ENCODE data around the gene IL17REL.
A peak's percentile ranks its signal among the peaks of the same experiment; 100 is the strongest.

IL17REL gene

DNA sequence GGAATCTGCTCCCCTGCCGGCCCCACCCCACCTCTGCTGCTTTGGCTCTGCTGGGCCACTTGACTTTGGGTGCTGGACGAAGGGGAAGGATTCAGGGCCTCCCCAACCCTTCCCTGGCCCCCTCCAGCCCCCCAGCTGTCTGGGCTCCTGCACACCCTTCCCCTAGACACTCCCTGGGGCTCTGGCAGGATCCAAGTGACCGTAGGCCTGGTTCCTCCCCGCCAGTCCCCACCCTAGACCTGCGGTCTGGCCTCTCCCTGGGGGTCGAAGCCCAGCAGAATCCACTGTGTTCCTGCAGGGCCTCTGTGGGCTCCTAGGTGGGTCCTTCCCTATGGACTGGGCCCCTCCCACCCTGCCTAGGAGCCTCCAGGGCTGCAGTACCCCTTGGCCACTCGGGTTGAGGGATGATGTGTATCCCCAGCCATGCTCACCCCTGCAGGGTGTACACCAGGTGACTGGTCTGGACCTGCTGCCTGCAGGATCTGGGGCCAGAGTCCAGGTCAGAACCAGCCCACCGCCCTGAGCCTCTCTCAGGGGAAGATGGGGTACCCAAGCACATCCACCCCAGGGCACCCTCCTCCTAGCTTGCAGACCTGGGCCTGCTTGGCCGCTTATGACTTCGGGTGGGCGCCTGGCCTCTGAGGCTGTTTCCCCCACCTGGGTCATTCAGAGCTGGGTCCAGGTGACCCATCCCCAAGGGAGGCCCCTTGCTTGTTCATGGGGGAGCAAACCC is 46.4 kb downstream of the IL17REL start:
- DNase-seq, result peak; percentile 20

DNA sequence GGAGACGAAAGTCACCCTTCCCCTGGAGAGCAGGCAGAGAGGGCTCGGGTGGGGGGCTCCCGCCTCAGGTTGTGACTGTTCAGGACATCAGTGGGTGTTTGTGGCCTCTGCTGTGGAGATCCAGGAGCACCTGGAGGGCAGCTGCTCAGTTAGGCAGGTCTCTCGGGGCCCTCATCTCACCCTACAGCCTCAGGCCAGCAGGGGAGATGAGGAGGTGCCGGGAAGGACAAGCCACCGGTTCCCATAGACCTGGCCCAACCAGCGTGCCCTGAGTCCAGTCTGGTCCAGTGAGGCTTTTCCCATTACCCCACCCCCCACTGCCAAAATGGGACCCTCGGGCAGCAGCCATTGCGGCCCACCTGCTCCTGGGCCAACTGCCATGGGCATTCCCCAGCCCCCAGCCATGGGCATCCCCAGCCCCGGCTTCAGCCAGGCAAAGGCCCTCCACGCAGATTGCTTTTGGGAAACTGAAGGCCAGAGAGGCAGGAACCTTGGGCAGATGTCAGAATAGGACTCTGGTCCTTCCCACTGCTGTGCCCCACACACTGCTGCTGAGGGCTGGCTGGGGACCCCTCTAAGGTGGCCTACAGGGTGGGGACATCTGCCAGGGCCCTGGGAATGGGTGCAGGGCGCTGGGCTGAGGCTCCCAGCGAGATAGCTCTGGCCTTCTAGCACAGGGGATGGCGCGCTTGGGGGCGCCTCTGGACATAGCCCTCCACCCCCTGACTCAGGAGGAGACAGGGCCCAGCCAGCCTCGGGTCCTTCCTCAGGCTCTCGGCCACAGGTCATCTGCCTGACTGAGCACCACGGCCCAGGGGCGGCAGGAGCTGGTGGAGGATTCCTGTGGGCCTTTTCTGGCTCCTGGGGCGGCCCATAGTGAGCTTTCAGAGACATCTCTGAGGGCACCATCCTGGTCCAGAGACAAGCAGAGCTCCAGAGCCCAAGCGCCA is 47.2 kb downstream of the IL17REL start:
- DNase-seq, result peak; percentile 28

DNA sequence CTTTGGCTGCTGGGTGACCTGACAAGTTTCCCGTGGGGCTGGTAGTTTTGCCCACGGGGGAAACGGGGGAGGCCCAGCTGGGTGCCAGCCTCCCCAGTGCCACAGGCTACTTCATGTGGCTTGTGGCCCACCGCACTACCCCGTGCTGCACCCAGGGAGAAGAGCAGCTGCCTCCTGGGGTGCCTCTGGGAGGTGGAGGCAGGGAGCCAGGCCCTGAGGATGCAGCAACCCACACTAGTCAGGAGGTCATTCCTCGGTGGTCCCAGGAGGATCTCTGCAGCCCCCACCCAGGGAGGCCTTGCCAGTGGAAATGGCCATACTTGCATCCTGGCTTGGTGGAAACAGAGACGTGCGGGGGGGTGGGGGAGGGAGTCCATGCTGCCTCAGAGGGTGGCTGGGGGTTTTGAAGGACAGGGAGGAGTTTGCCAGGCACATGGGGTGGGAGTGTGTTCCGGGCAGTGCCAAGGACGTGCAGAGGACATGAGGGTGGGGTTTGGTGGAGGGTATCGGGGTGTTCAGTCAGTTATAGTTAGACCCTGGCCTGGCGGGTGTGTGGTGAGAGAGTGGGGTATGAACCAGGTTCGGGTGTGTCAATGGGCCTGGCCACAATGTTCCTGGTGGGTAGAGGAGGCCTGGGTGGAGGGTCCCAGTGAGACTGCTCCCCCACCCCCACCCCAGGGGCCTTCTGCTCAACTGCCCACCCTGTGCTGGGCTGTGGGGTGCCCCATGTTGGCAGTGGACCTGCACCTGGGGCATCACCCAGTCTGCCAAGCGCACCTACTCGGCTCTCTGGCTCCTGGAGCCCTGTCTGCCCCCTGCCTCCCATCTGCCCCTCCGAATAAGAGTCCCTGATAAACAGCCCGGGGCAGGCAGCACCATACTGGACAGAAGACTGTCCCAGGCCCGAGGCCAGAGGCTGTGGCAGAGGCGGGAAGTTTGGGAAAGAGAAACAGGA is 48.2 kb downstream of the IL17REL start:
- peak; percentile 58 for DNase-seq

DNA sequence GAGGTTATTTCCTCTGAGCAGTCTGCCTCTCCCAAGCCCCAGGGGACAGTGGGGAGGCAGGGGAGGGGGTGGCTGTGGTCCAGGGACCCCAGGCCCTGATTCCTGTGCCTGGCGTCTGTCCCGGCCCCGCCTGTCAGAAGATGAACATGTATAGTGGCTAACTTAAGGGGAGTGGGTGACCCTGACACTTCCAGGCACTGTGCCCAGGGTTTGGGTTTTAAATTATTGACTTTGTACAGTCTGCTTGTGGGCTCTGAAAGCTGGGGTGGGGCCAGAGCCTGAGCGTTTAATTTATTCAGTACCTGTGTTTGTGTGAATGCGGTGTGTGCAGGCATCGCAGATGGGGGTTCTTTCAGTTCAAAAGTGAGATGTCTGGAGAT is 48.9 kb downstream of the IL17REL start:
- DNase-seq, result peak; percentile 30

DNA sequence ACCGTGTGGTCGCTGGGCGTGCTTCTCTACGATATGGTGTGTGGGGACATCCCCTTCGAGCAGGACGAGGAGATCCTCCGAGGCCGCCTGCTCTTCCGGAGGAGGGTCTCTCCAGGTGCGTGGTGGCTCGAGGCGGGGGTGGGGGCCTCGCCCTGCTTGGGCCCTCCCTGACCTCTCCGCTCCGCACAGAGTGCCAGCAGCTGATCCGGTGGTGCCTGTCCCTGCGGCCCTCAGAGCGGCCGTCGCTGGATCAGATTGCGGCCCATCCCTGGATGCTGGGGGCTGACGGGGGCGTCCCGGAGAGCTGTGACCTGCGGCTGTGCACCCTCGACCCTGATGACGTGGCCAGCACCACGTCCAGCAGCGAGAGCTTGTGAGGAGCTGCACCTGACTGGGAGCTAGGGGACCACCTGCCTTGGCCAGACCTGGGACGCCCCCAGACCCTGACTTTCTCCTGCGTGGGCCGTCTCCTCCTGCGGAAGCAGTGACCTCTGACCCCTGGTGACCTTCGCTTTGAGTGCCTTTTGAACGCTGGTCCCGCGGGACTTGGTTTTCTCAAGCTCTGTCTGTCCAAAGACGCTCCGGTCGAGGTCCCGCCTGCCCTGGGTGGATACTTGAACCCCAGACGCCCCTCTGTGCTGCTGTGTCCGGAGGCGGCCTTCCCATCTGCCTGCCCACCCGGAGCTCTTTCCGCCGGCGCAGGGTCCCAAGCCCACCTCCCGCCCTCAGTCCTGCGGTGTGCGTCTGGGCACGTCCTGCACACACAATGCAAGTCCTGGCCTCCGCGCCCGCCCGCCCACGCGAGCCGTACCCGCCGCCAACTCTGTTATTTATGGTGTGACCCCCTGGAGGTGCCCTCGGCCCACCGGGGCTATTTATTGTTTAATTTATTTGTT is 49.6 kb downstream of the IL17REL start:
- no peak for DNase-seq

DNA sequence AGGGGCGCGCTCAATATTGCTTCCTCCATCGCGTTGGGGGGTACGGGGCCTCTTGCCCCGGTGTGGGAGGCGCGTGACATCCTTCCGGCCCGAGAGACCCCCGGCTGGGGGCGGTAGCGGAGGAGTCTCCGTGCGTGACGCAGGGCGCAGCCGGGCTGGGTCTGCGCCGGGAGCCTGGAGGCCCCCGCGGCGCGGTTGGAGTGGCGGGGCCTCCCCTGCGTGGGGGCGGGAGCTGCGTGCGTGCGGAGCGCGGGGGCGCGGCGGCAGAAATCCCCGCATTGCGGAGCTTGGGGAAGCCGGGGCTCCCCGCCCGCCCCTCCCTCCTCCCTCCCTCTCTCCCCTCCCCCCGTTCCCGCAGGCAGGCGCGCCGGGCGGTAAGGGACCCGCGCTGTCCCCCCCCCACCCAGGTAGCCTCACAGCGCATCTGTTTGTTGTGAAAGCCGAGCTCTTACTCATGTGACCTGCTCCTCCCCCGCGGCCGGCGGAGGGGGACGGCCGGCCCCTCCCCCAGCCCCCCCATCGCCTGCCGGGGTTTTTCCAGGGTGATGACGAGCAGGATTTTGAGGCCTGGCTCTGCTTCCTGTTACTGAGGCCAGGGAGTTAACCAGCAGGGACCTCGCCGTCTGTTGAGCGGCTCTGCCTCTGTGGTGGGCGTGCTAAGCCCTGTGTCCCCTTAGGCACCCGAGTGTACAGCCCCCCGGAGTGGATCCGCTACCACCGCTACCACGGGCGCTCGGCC is 50.4 kb downstream of the IL17REL start:
- peak; percentile 93 for DNase-seq

DNA sequence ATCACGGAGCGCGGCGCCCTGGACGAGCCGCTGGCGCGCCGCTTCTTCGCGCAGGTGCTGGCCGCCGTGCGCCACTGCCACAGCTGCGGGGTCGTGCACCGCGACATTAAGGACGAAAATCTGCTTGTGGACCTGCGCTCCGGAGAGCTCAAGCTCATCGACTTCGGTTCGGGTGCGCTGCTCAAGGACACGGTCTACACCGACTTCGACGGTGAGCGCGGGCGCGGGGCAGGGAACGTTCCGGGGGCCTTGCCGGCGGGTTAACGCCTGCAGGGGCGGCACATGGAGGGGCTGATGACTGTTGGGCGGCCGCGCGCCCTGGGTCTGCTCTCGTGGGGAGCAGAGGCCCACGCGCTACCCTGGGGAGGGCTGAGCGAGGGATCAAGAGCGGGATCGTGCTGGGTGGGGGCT is 51.0 kb downstream of the IL17REL start:
- DNase-seq, result no peak

DNA sequence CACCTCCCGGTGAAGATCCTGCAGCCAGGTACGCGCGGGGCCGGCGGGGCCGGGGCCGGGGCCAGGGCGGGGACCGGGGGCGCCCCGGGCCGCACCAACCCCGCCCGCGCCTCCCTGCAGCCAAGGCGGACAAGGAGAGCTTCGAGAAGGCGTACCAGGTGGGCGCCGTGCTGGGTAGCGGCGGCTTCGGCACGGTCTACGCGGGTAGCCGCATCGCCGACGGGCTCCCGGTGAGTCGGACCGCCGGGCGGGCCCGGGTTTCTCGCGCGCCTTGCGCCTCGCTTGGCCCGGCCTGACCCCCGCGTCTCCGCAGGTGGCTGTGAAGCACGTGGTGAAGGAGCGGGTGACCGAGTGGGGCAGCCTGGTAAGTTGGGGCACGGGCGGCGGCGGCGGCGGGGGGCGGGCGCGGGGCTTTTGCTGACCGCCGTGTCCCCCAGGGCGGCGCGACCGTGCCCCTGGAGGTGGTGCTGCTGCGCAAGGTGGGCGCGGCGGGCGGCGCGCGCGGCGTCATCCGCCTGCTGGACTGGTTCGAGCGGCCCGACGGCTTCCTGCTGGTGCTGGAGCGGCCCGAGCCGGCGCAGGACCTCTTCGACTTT is 51.5 kb downstream of the IL17REL start:
- DNase-seq, result peak; percentile 44

DNA sequence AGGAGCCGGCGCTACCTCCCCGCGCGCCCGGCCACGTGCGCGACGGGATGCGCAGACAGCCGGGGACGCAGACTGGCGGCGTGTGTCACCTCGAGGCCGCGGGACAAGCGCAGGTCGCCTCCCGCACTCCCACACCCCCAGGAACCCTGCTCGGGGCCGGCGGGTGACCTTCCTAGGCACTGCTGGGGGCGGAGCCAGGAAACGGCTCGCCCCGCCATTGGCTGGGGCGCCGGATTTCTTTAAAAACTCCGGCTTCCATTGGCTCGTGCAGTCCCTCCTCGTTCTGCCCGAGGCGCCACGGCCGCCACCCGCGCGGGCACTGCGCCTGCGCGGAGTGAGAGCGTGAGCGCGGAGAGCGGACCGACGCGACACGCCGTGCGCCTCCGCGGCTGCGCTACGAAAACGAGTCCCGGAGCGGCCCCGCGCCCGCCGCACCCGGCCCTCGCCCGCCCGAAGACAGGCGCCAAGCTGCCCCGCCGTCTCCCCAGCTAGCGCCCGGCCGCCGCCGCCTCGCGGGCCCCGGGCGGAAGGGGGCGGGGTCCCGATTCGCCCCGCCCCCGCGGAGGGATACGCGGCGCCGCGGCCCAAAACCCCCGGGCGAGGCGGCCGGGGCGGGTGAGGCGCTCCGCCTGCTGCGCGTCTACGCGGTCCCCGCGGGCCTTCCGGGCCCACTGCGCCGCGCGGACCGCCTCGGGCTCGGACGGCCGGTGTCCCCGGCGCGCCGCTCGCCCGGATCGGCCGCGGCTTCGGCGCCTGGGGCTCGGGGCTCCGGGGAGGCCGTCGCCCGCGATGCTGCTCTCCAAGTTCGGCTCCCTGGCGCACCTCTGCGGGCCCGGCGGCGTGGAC is 52.2 kb downstream of the IL17REL start, which contains the start of gene PIM3:
PIM3 (plus strand) TSS at position 614 of the 846 bp plus-strand sequence; CDS start at position 790, 176 bp downstream.
- peak; percentile 96 for DNase-seq

DNA sequence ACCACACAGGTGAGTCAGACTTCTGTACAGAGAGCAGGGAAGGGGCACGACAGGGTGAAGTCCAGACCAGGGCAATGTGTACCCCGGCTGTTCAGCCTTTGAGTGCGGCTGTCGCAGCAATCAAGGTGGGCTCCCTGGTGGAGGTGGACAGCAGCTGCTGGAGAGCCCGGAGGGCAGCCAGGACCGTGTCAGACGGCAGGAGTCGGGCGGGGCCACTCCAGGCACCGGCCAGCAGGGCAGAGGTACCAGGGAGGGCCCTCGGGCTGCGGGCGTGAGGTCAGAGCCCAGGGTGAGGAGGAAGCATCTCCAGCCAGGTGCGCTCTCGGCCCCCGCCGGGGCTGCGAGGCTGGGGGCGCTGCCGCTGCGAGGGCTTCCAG is 52.8 kb downstream of the IL17REL start:
- peak; percentile 37 for DNase-seq

DNA sequence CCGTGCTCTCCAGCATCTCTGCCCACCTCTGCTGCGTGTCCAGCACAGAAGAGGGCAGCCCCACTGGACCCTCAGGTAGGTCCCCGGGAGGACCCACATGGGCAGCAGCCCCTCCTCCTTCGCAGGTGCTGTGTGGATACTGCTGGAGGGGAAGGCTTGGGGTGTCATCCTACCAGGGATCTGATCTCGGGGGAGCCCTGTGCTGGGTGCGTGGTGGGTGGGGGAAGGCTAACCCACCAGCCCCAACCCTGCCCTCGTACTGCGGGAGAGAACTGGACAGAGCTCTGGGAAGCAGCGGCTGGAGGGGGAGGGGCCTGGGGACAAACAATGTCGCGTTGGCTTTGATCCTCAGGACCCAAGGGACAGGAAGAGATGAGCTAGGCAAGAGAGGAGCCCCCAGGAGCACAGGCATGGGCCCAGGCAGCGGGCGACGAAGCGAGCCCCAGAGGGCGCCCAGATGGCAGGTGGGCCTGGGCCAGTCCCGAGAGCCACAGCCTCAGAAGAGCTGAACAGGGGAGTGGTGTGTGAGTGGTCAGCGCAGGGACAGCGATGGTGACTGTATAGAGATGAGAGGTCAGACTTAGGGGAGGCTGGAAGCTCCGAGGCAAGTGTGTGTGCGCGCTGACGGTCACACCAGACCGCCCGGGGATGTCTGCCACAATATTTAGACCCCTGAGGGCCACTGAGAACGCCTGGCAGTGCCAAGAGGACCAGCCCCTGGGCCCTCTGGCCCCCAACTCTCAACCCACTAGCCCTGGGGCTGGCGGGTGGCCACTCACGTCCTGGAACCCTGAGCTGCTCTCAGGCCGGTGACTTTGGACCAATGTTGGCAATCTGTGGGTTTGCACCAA is 53.4 kb downstream of the IL17REL start:
- no peak for DNase-seq

DNA sequence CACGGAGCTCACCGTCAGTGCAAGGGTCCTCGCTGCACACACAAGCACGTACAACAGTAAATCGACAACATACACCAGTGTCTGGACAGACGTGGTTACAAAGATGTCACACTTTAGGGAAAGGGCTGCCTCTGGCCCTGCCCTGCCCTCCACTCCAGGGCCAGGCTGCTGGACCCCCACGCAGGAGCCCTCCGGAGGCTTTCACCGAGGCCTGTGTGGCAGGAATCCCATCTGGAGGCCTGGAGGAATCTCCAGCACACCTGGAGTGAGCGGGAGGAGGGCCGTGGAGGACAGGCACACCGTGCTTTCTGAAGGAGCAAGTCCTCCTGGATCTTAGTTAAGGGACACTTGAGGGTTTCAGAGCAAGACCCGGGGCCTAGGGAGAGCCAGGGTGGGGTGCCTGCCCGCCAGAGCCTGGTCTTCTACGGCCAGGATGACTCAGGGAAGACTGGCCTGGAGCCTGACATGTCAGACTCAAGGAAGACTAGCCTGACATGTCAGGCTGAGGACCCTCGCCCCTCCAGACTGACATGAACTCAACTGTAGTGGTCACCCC is 54.1 kb downstream of the IL17REL start:
- no peak for DNase-seq

DNA sequence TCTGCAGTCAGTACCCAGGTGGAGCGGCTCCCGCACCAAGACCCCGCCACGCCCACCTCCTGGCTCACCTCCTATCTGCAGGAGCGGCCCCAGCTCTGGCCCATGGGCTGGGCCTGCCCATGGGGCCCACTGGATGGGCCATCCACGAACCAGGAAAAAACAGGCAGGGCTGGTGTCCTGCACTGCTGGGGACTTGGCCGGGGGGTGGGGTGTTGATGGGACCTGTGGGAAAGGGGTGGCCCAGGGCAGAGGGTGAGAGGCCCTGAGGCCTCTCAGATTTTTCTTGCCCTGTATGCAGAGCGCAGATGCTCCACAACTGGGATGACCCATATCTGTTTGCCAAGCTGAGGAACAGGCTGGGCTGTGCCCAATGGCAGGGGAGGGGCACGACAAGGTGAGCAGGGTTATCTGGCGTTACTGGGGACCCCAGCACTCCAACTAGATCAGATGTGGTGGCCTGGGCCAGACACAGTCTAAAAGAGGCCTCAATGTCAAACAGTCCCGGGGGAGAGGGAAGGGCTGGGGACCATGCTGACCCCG is 54.7 kb downstream of the IL17REL start:
- no peak for DNase-seq

DNA sequence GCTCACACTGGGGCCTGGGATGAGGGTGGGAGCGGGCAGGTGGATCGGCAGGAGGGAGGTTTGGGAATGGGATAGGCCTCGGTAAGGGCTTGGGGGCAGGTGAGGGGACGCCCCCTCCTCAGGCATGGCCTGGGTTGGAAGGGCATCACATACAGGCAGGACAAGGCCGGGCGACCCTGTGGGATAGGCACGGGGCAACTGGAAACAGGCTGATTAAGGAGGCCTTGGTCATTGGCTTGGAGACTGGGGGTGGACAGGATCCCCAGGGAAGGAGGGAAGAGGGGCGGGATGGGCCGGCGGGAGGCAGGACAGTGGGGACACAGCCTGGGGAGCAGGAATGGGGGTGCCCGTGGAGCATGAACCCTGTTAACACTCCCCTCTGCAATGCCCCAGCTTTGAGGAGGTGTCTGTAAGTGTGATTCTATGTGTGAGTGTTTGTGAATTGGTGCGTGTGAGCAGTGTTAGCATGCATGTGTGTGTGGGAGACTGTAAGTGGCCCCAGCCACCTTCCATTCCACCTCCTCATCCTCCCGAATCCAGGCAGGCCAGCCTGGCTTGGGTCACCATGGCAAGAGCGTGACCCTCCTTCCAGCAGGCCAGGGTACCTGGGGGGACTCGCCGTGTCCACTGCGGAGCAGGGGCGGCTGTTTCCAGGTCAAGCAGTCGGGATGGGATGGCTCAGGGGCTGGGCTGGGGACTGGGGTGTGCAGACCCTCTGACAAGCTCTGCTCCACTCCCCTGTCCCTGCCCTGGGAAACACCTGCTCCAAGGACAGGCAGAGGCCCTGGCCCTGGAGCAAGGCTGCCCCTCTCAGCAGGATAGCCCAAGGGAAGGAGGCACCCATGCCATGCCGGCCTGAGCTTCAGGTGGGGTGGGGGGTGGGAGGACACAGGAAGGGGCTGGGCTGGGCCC is 55.4 kb downstream of the IL17REL start:
- no peak for DNase-seq

DNA sequence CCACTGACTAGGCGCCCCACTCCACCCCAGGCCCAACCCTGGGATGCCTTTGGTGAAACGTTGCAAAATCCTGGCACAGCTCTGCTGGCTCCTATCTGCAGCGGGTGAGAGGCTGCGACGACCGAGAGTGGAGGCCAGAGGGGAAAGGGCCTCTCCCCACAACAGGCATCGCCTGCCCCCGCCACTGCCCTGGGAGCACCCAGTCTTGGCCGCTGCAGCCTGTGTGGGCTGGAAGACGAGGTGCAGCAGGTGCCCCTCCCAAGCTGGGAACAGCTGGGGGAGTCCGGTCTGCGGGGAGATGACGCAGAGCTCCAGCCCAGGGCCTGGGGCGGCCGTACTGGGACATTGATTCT is 56.2 kb downstream of the IL17REL start:
- no peak for DNase-seq

DNA sequence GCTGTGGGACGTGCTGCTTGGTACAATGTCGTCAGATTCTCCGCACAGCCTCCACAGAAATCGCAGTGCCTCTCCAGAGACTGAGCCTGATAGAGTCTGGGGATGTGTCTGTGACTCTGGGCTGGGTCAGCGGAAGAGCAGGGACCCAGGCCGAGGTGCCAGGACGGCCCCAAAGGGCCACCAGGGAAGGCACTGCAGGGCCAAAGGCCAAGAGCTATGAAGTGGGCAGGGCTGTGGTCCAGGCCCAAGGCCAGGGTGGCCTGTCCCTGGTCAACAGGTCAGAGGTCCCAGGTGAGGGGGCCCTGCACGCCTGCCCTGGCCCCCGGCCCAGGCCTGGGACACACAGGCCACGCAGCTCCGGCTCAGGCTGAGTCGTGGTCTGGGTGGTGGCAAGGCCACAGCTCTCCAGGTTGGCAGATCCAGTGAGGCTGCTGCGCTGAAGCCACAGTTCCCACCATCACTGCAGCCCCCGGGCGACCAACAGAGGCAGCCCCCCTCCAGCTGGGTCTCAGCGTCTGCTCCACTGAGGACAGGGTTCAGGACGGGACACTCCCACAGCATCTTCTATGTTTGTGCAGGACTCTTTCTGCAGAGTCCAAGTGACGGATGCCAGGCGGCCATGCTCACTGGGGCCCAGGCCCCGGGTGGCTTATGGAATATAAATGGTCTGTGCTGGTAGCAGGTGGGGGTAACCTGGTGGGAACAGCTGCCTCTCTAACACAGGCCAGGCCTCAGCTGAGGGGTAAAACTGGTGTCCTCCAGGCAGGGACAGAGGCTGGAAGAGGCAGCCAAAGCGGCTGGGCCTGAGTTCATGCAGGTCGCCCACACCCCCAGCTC is 56.8 kb downstream of the IL17REL start:
- no peak for DNase-seq
